ENCODE results near the gene DBF4B. TPM values are rescaled to one million over a fixed set of nuclear protein-coding genes. Genes with fewer than 3 reads are reported as not detected.

DBF4B gene
- total RNA-seq, 1 experiment from 2014 or later, result 26.1 TPM

DNA sequence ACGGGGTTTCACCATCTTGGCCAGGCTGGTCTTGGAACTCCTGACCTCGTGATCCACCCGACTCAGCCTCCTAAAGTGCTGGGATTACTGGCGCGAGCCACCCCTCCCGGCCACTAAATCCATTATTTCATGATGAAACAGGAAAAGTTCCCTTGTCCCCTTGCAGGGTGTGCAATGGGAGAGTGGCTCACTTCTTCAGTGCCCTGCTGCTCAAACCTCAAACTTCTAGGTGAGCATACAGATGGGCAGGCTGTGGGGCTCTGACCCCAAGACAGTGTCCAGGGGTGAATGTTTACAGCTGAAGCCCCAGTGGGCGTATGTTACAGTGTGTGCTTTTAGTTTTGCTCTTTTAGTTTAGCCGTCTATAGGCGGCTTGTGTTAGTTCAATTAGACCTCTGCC is 87.0 kb downstream of the DBF4B start:
- H3K9me3 ChIP-seq (ENCODE audit: control insufficient read depth in 1 of 2, insufficient read depth in 1 of 2, low read depth in 1 of 2, low read length in 2 of 2), result no peaks in the 10 kb centered on the region
- no peaks in the 10 kb centered on the region for H3K9me2 ChIP-seq (ENCODE audit: insufficient read depth)
- H3K36me3 ChIP-seq (ENCODE audit: control insufficient read depth in 1 of 2, insufficient read depth in 2 of 2, low read length in 2 of 2), result peaks cover 1 to 12% of the 10 kb centered on the region in 2 experiments; a peak in 2 of 4 replicates
- peak overlapping the region; percentile 51 for H3K9ac ChIP-seq (ENCODE audit: low read length)
- no peak for DNase-seq (ENCODE audit: low read depth, low spot score)
- ChIA-PET RAD21 (ENCODE audit: low non-redundant PET in 1 of 2, low total read pairs in 2 of 2, uncharacterized antibody in 2 of 2, unreplicated experiment in 2 of 2) (no interaction called here), POLR2A (interaction anchor here (1.2 to 1.4 kb wide), 2 partner anchors 25 to 354 kb away, joined by 4 read pairs; no protein-coding TSS in a partner anchor), CTCF (interaction anchor here (3.7 kb wide), 1 partner anchor 15 kb away, joined by 12 read pairs; no protein-coding TSS in a partner anchor)
- H3K4me1 ChIP-seq (ENCODE audit: control insufficient read depth in 1 of 2, insufficient read depth in 2 of 2, low read length in 2 of 2), result peaks cover 15 to 57% of the 10 kb centered on the region in 2 experiments
- no TSS peak for BruUV-seq (replicated peaks)
- H3K4me3 ChIP-seq (replicated peaks in 1 of 2; ENCODE audit: low read depth in 1 of 2, low read length in 2 of 2), result peak overlapping the region in 1 of 2 experiments; percentile 26; a peak in 1 of 4 replicates
- H2AFZ ChIP-seq (ENCODE audit: low read depth, low read length, poor library complexity, severe bottlenecking), result no peak overlapping the region
- H4K20me1 ChIP-seq (ENCODE audit: insufficient read depth), result no peaks in the 10 kb centered on the region
- H3K27me3 ChIP-seq (ENCODE audit: insufficient read depth, low read length), result no peaks in the 10 kb centered on the region
- peak overlapping the region; percentile 65 for H3K4me2 ChIP-seq (ENCODE audit: low read length)
- peak; percentile 37 for ATAC-seq
- H3K79me2 ChIP-seq (ENCODE audit: insufficient read depth, low read length), result peaks cover 19% of the 10 kb centered on the region
- TF ChIP-seq EGR1 (IDR thresholded peaks at IDR 0.05; ENCODE audit: low read depth) (no peak), EZH2phosphoT487 (IDR thresholded peaks at IDR 0.05; ENCODE audit: borderline replicate concordance) (no peak), POLR2A (IDR thresholded peaks at IDR 0.05; ENCODE audit: borderline replicate concordance, extremely low read depth, insufficient read depth, insufficient read length) (no peak), TCF7L2 (IDR thresholded peaks at IDR 0.05; ENCODE audit: borderline replicate concordance, extremely low read depth, insufficient read depth, insufficient read length) (no peak), FOSL1 (IDR thresholded peaks at IDR 0.05; ENCODE audit: low read depth) (no peak), MAX (IDR thresholded peaks at IDR 0.05) (no peak)
- H3K27ac ChIP-seq (ENCODE audit: low read depth, low read length), result peak overlapping the region; percentile 61
- intact Hi-C loops (cut with micrococcal nuclease), result no loop called here

GRCh38 chr17:44795928-44796327 is 87.5 kb downstream of the DBF4B start:
- peak overlapping the region; percentile 65 for H3K4me2 ChIP-seq (ENCODE audit: low read length)
- H3K79me2 ChIP-seq (ENCODE audit: insufficient read depth, low read length), result peaks cover 24% of the 10 kb centered on the region
- H3K9me2 ChIP-seq (ENCODE audit: insufficient read depth), result no peaks in the 10 kb centered on the region
- no peaks in the 10 kb centered on the region for H3K27me3 ChIP-seq (ENCODE audit: insufficient read depth, low read length)
- no peaks in the 10 kb centered on the region for H3K9me3 ChIP-seq (ENCODE audit: control insufficient read depth in 1 of 2, insufficient read depth in 1 of 2, low read depth in 1 of 2, low read length in 2 of 2)
- no TSS peak for BruUV-seq (replicated peaks)
- peaks cover 2 to 15% of the 10 kb centered on the region in 2 experiments; a peak in 2 of 4 replicates for H3K36me3 ChIP-seq (ENCODE audit: control insufficient read depth in 1 of 2, insufficient read depth in 2 of 2, low read length in 2 of 2)
- peak overlapping the region in 1 of 2 experiments; percentile 26; a peak in 1 of 4 replicates for H3K4me3 ChIP-seq (replicated peaks in 1 of 2; ENCODE audit: low read depth in 1 of 2, low read length in 2 of 2)
- peak overlapping the region; percentile 61 for H3K27ac ChIP-seq (ENCODE audit: low read depth, low read length)
- no peak overlapping the region for H2AFZ ChIP-seq (ENCODE audit: low read depth, low read length, poor library complexity, severe bottlenecking)
- peaks cover 15 to 57% of the 10 kb centered on the region in 2 experiments for H3K4me1 ChIP-seq (ENCODE audit: control insufficient read depth in 1 of 2, insufficient read depth in 2 of 2, low read length in 2 of 2)
- no peaks in the 10 kb centered on the region for H4K20me1 ChIP-seq (ENCODE audit: insufficient read depth)
- POLR2A ChIA-PET, result no interaction called here
- no peak for DNase-seq (ENCODE audit: low read depth, low spot score)
- CTCF ChIA-PET, result no interaction called here
- intact Hi-C loops (cut with micrococcal nuclease), result no loop called here
- RAD21 ChIA-PET (ENCODE audit: low non-redundant PET in 1 of 2, low total read pairs in 2 of 2, uncharacterized antibody in 2 of 2, unreplicated experiment in 2 of 2), result no interaction called here
- peak; percentile 12 for ATAC-seq
- peak overlapping the region; percentile 51 for H3K9ac ChIP-seq (ENCODE audit: low read length)
- TF ChIP-seq SRF (IDR thresholded peaks at IDR 0.05; ENCODE audit: low read depth) (no peak), ZFX (IDR thresholded peaks at IDR 0.05) (no peak), TCF7L2 (IDR thresholded peaks at IDR 0.05; ENCODE audit: borderline replicate concordance, extremely low read depth, insufficient read depth, insufficient read length) (no peak), RAD21 (IDR thresholded peaks at IDR 0.05; ENCODE audit: low read depth) (no peak), MAX (IDR thresholded peaks at IDR 0.05) (no peak), EZH2phosphoT487 (IDR thresholded peaks at IDR 0.05; ENCODE audit: borderline replicate concordance) (no peak), CEBPB (IDR thresholded peaks at IDR 0.05; ENCODE audit: low read depth) (no peak), SP1 (IDR thresholded peaks at IDR 0.05; ENCODE audit: low read depth) (no peak), CTCF (IDR thresholded peaks at IDR 0.05 in 2 of 3, conservative IDR thresholded peaks at IDR 0.05 in 1 of 3; ENCODE audit: borderline replicate concordance in 1 of 3, insufficient read depth in 1 of 3, low read depth in 2 of 3, low read length in 2 of 3) (no peak), REST (IDR thresholded peaks at IDR 0.05; ENCODE audit: low read depth) (no peak), FOSL1 (IDR thresholded peaks at IDR 0.05; ENCODE audit: low read depth) (no peak), ZNF274 (IDR thresholded peaks at IDR 0.05; ENCODE audit: low read depth, low read length) (no peak), CBX3 (IDR thresholded peaks at IDR 0.05; ENCODE audit: low read depth) (no peak)
